WTC11 (cell line): ENCODE data around the gene ZNF135.

Experiments
- ATF3 ChIP-seq: sonication (generic); formaldehyde crosslinking; conservative IDR thresholded peaks from 2 replicates; pipeline ENCODE4 v1.8.1; 2022; ENCODE audit warnings: mild to moderate bottlenecking, missing genetic modification reagents
- ATF6 ChIP-seq: sonication (generic); formaldehyde crosslinking; IDR thresholded peaks from 2 replicates; pipeline ENCODE4 v1.8.1; 2023; ENCODE audit warnings: mild to moderate bottlenecking, missing genetic modification reagents
- CTCF ChIP-seq: fragments of 200-600 bp; IDR thresholded peaks from 2 replicates; pipeline ENCODE4 v1.8.0; 2022; ENCODE audit warnings: antibody characterized with exemption
- ELF4 ChIP-seq: sonication (generic); formaldehyde crosslinking; IDR thresholded peaks from 2 replicates; pipeline ENCODE4 v1.8.1; 2022; ENCODE audit warnings: low read depth, mild to moderate bottlenecking, moderate library complexity, missing genetic modification reagents
- ERG ChIP-seq: fragments of 250-450 bp; sonication (Bioruptor Pico); IDR thresholded peaks from 2 replicates; pipeline ENCODE4 v1.8.0; 2021; ENCODE audit warnings: mild to moderate bottlenecking
- ETV6 ChIP-seq: sonication (generic); formaldehyde crosslinking; IDR thresholded peaks from 2 replicates; pipeline ENCODE4 v1.8.1; 2022; ENCODE audit warnings: mild to moderate bottlenecking, missing genetic modification reagents
- NFYB ChIP-seq: sonication (generic); formaldehyde crosslinking; conservative IDR thresholded peaks from 2 replicates; pipeline ENCODE4 v1.8.0; 2022; ENCODE audit warnings: low read depth, missing genetic modification reagents
- SMAD3 ChIP-seq: sonication (generic); formaldehyde crosslinking; IDR thresholded peaks from 2 replicates; pipeline ENCODE4 v1.8.0; 2022; ENCODE audit warnings: missing genetic modification reagents, mild to moderate bottlenecking, borderline replicate concordance
- SP1 ChIP-seq: sonication (generic); formaldehyde crosslinking; conservative IDR thresholded peaks from 2 replicates; pipeline ENCODE4 v1.8.1; 2022; ENCODE audit warnings: missing genetic modification reagents
- ZBTB21 ChIP-seq: sonication (generic); formaldehyde crosslinking; IDR thresholded peaks from 2 replicates; pipeline ENCODE4 v1.8.1; 2023; ENCODE audit warnings: mild to moderate bottlenecking, missing genetic modification reagents, borderline replicate concordance
- ZNF121 ChIP-seq: sonication (generic); formaldehyde crosslinking; IDR thresholded peaks from 2 replicates; pipeline ENCODE4 v1.8.0; 2023; ENCODE audit warnings: missing genetic modification reagents

- TF ChIP-seq NFYB (CRISPR knock-in tag) (no peak), CTCF (no peak), SP1 (CRISPR knock-in tag) (no peak), ZBTB21 (no peak), ELF4 (CRISPR knock-in tag) (no peak), ZNF121 (CRISPR knock-in tag) (no peak), ETV6 (no peak), ATF3 (CRISPR knock-in tag) (no peak), ATF6 (CRISPR knock-in tag) (no peak), SMAD3 (CRISPR knock-in tag) (no peak), ERG (CRISPR knock-in tag) (no peak)
Measured at GRCh38 chr19:58047672-58048071, 11.4 kb upstream of the ZNF135 start.
